GM08714 (cell line): Measurements from ENCODE around the gene CCDC148.

Experiments used
- H3K4me3 ChIP-seq: fragments of 200-500 bp; sonication (Bioruptor generic); 2 replicates; pipeline ENCODE4 v1.5.1; 2014; ENCODE audit warnings: mild to moderate bottlenecking, low read length, inconsistent platforms
- ZNF274 ChIP-seq: IDR thresholded peaks from 2 replicates; pipeline ENCODE4 v1.6.1; 2012; ENCODE audit warnings: mild to moderate bottlenecking, low read depth, low read length

The CCDC148 gene

GRCh38 chr2:158413581-158413980 is 43.0 kb downstream of the CCDC148 start:
- no peak for TF ChIP-seq ZNF274

GRCh38 chr2:158412206-158412605 is 44.3 kb downstream of the CCDC148 start:
- no peak for TF ChIP-seq ZNF274
- H3K4me3 ChIP-seq = no peak overlapping the region

More at GRCh38 chr2:158413581-158413980, 43.0 kb downstream of the CCDC148 start:
- no peak overlapping the region for H3K4me3 ChIP-seq

GRCh38 chr2:158411748-158412147 is 44.8 kb downstream of the CCDC148 start:
- no peak for TF ChIP-seq ZNF274
- H3K4me3 ChIP-seq = no peak overlapping the region

- no peak overlapping the region for H3K4me3 ChIP-seq
- no peak for TF ChIP-seq ZNF274
Observed at GRCh38 chr2:158410132-158410531, 46.4 kb downstream of the CCDC148 start.

GRCh38 chr2:158407031-158407430 is 49.5 kb downstream of the CCDC148 start:
- no peak overlapping the region for H3K4me3 ChIP-seq
- TF ChIP-seq ZNF274 = no peak

GRCh38 chr2:158405341-158405740 is 51.2 kb downstream of the CCDC148 start:
- TF ChIP-seq ZNF274 = no peak
- no peak overlapping the region for H3K4me3 ChIP-seq

GRCh38 chr2:158403237-158403636 is 53.3 kb downstream of the CCDC148 start:
- no peak overlapping the region for H3K4me3 ChIP-seq
- TF ChIP-seq ZNF274 = no peak

GRCh38 chr2:158402665-158403064 is 53.9 kb downstream of the CCDC148 start:
- no peak for TF ChIP-seq ZNF274
- H3K4me3 ChIP-seq = no peak overlapping the region

GRCh38 chr2:158395166-158395565 is 61.4 kb downstream of the CCDC148 start:
- no peak overlapping the region for H3K4me3 ChIP-seq
- TF ChIP-seq ZNF274 = no peak

GRCh38 chr2:158394453-158394852 is 62.1 kb downstream of the CCDC148 start:
- no peak for TF ChIP-seq ZNF274

GRCh38 chr2:158393886-158394285 is 62.7 kb downstream of the CCDC148 start:
- no peak for TF ChIP-seq ZNF274
- H3K4me3 ChIP-seq = no peak overlapping the region

More at GRCh38 chr2:158394453-158394852, 62.1 kb downstream of the CCDC148 start:
- H3K4me3 ChIP-seq = no peak overlapping the region

- TF ChIP-seq ZNF274 = no peak
- H3K4me3 ChIP-seq = no peak overlapping the region
Observed at GRCh38 chr2:158392687-158393086, 63.9 kb downstream of the CCDC148 start.

- H3K4me3 ChIP-seq = no peak overlapping the region
- no peak for TF ChIP-seq ZNF274
Observed at GRCh38 chr2:158391876-158392275, 64.7 kb downstream of the CCDC148 start.

- no peak for TF ChIP-seq ZNF274
Observed at GRCh38 chr2:158391361-158391760, 65.2 kb downstream of the CCDC148 start.

GRCh38 chr2:158388159-158388558 is 68.4 kb downstream of the CCDC148 start:
- TF ChIP-seq ZNF274 = no peak
- H3K4me3 ChIP-seq = no peak overlapping the region

More at GRCh38 chr2:158391361-158391760, 65.2 kb downstream of the CCDC148 start:
- no peak overlapping the region for H3K4me3 ChIP-seq

- no peak for TF ChIP-seq ZNF274
- H3K4me3 ChIP-seq = no peak overlapping the region
Observed at GRCh38 chr2:158385646-158386045, 70.9 kb downstream of the CCDC148 start.
